GM12892 (cell line): ENCODE measurements around the gene SUV39H1.
"Not testable (repeated sequence)": the region's sequence is repeated elsewhere in the genome, so short reads cannot be mapped to it uniquely, and the experiment has no call there.

Experiments used
- POLR2A ChIP-seq: IDR thresholded peaks from 2 replicates; pipeline ENCODE4 v1.6.1; 2011; ENCODE audit warnings: low read depth, low read length, control low read depth
- POLR2AphosphoS5 ChIP-seq: IDR thresholded peaks from 2 replicates; pipeline ENCODE4 v1.6.1; 2011; ENCODE audit warnings: low read depth, low read length, control low read depth
- TAF1 ChIP-seq: IDR thresholded peaks from 2 replicates; pipeline ENCODE4 v1.6.1; 2011; ENCODE audit warnings: low read depth, mild to moderate bottlenecking, control low read depth, low read length, borderline replicate concordance

- not testable (repeated sequence) for TF ChIP-seq POLR2AphosphoS5, TAF1, POLR2A
Observed at GRCh38 chrX:48691746-48692145, 4.8 kb upstream of the SUV39H1 start.
